ENCODE measurements around the gene CIC.

CIC gene

GRCh38 chr19:42278452-42279154, 9.6 kb downstream of the CIC start:
- no peak for FAIRE-seq

- FAIRE-seq = no peak
Observed at GRCh38 chr19:42279155-42279901, 10.3 kb downstream of the CIC start.

- FAIRE-seq = no peak
Observed at GRCh38 chr19:42279902-42280814, 11.1 kb downstream of the CIC start.

- no peak for FAIRE-seq
Observed at GRCh38 chr19:42280815-42281145, 11.7 kb downstream of the CIC start.

GRCh38 chr19:42281146-42281826, 12.2 kb downstream of the CIC start:
- no peak for FAIRE-seq

GRCh38 chr19:42281827-42282762, 13.0 kb downstream of the CIC start:
- FAIRE-seq = no peak

- FAIRE-seq = no peak
Observed at GRCh38 chr19:42282819-42283187, 13.8 kb downstream of the CIC start.

GRCh38 chr19:42283188-42284065, 14.4 kb downstream of the CIC start:
- FAIRE-seq = no peak

- FAIRE-seq = no peak
Observed at GRCh38 chr19:42284066-42284501, 15.0 kb downstream of the CIC start.

- FAIRE-seq = no peak
Observed at GRCh38 chr19:42284591-42285341, 15.7 kb downstream of the CIC start.

GRCh38 chr19:42285541-42285941, 16.5 kb downstream of the CIC start:
- FAIRE-seq = no peak

- no peak for FAIRE-seq
Observed at GRCh38 chr19:42285988-42286348, 16.9 kb downstream of the CIC start.

- FAIRE-seq = no peak
Observed at GRCh38 chr19:42286349-42287016, 17.4 kb downstream of the CIC start.

- FAIRE-seq = no peak
Observed at GRCh38 chr19:42287017-42287826, 18.2 kb downstream of the CIC start.

- FAIRE-seq = no peak
Observed at GRCh38 chr19:42287827-42288107, 18.7 kb downstream of the CIC start.

GRCh38 chr19:42288387-42288786, 19.3 kb downstream of the CIC start:
- no peak for FAIRE-seq

- FAIRE-seq = no peak
Observed at GRCh38 chr19:42288881-42289555, 20.0 kb downstream of the CIC start.

GRCh38 chr19:42289556-42290041, 20.5 kb downstream of the CIC start:
- no peak for FAIRE-seq

Measured in TTC549 (cell line).